Panc1 (cell line): ENCODE data around the gene DAGLA. TPM values are rescaled to one million over a fixed set of nuclear protein-coding genes. Genes with fewer than 3 reads are reported as not detected.

Experiments used
- ATAC-seq: fragments of 200-7000 bp; cut with Tn5 transposase; 2 replicates; pipeline ENCODE4 v1.9.1; 2020; ENCODE audit warnings: mild to moderate bottlenecking, moderate library complexity
- BruUV-seq: library from RNA; stranded (reverse); fragments of 400-500 nt; replicated peaks from 2 replicates; lab custom pipeline; 2021; lab: Mats Ljungman, UMichigan
- CTCF ChIA-PET: fragments of 300-600 bp; sonication (Branson Sonifier 250); formaldehyde crosslinking; loops from one replicate; lab custom pipeline; 2022; ENCODE audit warnings: antibody characterized with exemption; lab: Charles Lee
- POLR2A ChIA-PET: fragments of 300-600 bp; sonication (Branson Sonifier 250); formaldehyde crosslinking; loops from one replicate; lab custom pipeline; 2022; ENCODE audit warnings: antibody characterized with exemption; lab: Charles Lee
- DNase-seq: peaks from one replicate; pipeline ENCODE4 v3.0.0-alpha.2; 2010; ENCODE audit warnings: low read depth, low spot score
- H3K27ac ChIP-seq: 2 replicates; pipeline ENCODE4 v1.5.1; 2011; ENCODE audit warnings: mild to moderate bottlenecking, low read length, inconsistent platforms
- H3K27me3 ChIP-seq: fragments of 200-500 bp; sonication (Bioruptor generic); 2 replicates; pipeline ENCODE4 v1.6.0; 2014; ENCODE audit warnings: low read length, inconsistent platforms; ENCODE audit not compliant: control insufficient read depth, insufficient read depth
- H3K36me3 ChIP-seq: fragments of 200-500 bp; sonication (Bioruptor generic); 2 replicates; pipeline ENCODE4 v1.5.1; 2014; ENCODE audit warnings: inconsistent platforms, mild to moderate bottlenecking, low read length, moderate library complexity; ENCODE audit not compliant: control insufficient read depth, insufficient read depth
- H3K4me1 ChIP-seq: 2 replicates; pipeline ENCODE4 v1.5.1; 2011; ENCODE audit warnings: inconsistent platforms, mild to moderate bottlenecking, low read length, moderate library complexity; ENCODE audit not compliant: control insufficient read depth, insufficient read depth
- H3K4me3 ChIP-seq, 2 experiments: 2 replicates each; pipeline ENCODE4 v1.5.1; 2011 to 2012; ENCODE audit warnings: low read depth in 2 of 2, low read length in 2 of 2, mild to moderate bottlenecking in 2 of 2, inconsistent platforms in 1 of 2, moderate library complexity in 1 of 2
- H3K9me3 ChIP-seq: fragments of 200-500 bp; sonication (Bioruptor generic); 2 replicates; pipeline ENCODE4 v1.5.1; 2014; ENCODE audit warnings: low read depth, mild to moderate bottlenecking, inconsistent platforms, low read length, moderate library complexity; ENCODE audit not compliant: control insufficient read depth, insufficient read depth
- POLR2AphosphoS5 ChIP-seq: IDR thresholded peaks from 2 replicates; pipeline ENCODE4 v1.6.1; 2012; ENCODE audit warnings: mild to moderate bottlenecking, low read depth, low read length, moderate library complexity
- SIN3A ChIP-seq: IDR thresholded peaks from 2 replicates; pipeline ENCODE4 v1.6.1; 2012; ENCODE audit warnings: low read depth, mild to moderate bottlenecking, low read length, moderate library complexity, borderline replicate concordance; ENCODE audit not compliant: insufficient read depth
- TCF7L2 ChIP-seq: IDR thresholded peaks from 2 replicates; pipeline ENCODE4 v1.6.1; 2011; ENCODE audit warnings: mild to moderate bottlenecking, low read depth, low read length, inconsistent platforms
- in situ Hi-C: cut with HindIII; loops from 2 replicates; pipeline ENCODE4 v1.10.0; 2016; ENCODE audit warnings: low sequenced_read_pairs, low pct_unique_long_range_greater_than_20kb
- intact Hi-C: fragments of 100-400 bp; cut with micrococcal nuclease; formaldehyde crosslinking; loops from one replicate; pipeline ENCODE4 v1.10.0; 2022; ENCODE audit not compliant: unreplicated experiment
- total RNA-seq: library from RNA; stranded (reverse); gene quantifications from one replicate; pipeline ENCODE4 v1.2.1, GENCODE V29; 2021; ENCODE audit not compliant: unreplicated experiment
- TF ChIP-seq, protein P1 (sequence below), 2 experiments: IDR thresholded peaks; 2 replicates each; pipeline ENCODE4 v1.6.1; 2011 to 2012; ENCODE audit warnings: low read depth in 2 of 2, control low read depth in 1 of 2, low read length in 1 of 2, mild to moderate bottlenecking in 1 of 2, moderate library complexity in 1 of 2; ENCODE audit not compliant: insufficient read depth in 1 of 2
- TF ChIP-seq, protein P2 (sequence below): fragments of 450-650 bp; IDR thresholded peaks from 2 replicates; pipeline ENCODE4 v1.5.1; 2017; ENCODE audit warnings: mild to moderate bottlenecking

Gene DAGLA
- total RNA-seq, 1 experiment from 2014 or later, result 6.4 TPM

DNA sequence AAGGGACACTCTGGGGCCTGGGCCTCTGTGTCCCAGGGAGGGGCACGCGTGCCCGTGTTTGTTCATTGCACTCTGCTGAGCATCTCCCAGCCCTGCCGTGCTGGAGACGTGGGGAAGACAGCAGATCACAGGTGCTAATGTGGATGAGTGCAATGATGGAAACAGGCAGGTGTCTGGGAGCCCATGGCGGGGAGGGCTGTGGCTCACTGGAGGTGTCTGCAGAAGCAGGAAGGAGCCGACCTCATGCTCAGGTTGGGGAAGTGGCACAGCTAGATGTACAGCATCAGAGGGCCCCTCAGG, 104.3 kb downstream of the DAGLA start:
- ChIA-PET POLR2A (no interaction called here), CTCF (interaction anchor here (0.6 to 1.2 kb wide), 2 partner anchors 9 to 37 kb away, joined by 3 read pairs; no protein-coding TSS in a partner anchor)
- Histone ChIP-seq H3K4me3 (no peak overlapping the region), H3K27me3 (no peaks in the 10 kb centered on the region), H3K27ac (no peak overlapping the region), H3K9me3 (no peaks in the 10 kb centered on the region), H3K4me1 (no peaks in the 10 kb centered on the region), H3K36me3 (peaks cover under 1% of the 10 kb centered on the region; the same call in 1 of the 2 replicates)
- intact Hi-C loops, result no loop called here
- ATAC-seq, result no peak
- TF ChIP-seq, protein P1, sequence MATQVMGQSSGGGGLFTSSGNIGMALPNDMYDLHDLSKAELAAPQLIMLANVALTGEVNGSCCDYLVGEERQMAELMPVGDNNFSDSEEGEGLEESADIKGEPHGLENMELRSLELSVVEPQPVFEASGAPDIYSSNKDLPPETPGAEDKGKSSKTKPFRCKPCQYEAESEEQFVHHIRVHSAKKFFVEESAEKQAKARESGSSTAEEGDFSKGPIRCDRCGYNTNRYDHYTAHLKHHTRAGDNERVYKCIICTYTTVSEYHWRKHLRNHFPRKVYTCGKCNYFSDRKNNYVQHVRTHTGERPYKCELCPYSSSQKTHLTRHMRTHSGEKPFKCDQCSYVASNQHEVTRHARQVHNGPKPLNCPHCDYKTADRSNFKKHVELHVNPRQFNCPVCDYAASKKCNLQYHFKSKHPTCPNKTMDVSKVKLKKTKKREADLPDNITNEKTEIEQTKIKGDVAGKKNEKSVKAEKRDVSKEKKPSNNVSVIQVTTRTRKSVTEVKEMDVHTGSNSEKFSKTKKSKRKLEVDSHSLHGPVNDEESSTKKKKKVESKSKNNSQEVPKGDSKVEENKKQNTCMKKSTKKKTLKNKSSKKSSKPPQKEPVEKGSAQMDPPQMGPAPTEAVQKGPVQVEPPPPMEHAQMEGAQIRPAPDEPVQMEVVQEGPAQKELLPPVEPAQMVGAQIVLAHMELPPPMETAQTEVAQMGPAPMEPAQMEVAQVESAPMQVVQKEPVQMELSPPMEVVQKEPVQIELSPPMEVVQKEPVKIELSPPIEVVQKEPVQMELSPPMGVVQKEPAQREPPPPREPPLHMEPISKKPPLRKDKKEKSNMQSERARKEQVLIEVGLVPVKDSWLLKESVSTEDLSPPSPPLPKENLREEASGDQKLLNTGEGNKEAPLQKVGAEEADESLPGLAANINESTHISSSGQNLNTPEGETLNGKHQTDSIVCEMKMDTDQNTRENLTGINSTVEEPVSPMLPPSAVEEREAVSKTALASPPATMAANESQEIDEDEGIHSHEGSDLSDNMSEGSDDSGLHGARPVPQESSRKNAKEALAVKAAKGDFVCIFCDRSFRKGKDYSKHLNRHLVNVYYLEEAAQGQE (IDR thresholded peaks at IDR 0.05; ENCODE audit: insufficient read depth in 1 of 2, low read depth in 2 of 2, low read length in 1 of 2), result no peak
- TF ChIP-seq TCF7L2 (no peak), SIN3A (no peak), POLR2AphosphoS5 (no peak)
- TF ChIP-seq, protein P2, sequence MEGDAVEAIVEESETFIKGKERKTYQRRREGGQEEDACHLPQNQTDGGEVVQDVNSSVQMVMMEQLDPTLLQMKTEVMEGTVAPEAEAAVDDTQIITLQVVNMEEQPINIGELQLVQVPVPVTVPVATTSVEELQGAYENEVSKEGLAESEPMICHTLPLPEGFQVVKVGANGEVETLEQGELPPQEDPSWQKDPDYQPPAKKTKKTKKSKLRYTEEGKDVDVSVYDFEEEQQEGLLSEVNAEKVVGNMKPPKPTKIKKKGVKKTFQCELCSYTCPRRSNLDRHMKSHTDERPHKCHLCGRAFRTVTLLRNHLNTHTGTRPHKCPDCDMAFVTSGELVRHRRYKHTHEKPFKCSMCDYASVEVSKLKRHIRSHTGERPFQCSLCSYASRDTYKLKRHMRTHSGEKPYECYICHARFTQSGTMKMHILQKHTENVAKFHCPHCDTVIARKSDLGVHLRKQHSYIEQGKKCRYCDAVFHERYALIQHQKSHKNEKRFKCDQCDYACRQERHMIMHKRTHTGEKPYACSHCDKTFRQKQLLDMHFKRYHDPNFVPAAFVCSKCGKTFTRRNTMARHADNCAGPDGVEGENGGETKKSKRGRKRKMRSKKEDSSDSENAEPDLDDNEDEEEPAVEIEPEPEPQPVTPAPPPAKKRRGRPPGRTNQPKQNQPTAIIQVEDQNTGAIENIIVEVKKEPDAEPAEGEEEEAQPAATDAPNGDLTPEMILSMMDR, result no peak
- no TSS peak for BruUV-seq
- in situ Hi-C loops, result no loop called here
- DNase-seq, result no peak

DNA sequence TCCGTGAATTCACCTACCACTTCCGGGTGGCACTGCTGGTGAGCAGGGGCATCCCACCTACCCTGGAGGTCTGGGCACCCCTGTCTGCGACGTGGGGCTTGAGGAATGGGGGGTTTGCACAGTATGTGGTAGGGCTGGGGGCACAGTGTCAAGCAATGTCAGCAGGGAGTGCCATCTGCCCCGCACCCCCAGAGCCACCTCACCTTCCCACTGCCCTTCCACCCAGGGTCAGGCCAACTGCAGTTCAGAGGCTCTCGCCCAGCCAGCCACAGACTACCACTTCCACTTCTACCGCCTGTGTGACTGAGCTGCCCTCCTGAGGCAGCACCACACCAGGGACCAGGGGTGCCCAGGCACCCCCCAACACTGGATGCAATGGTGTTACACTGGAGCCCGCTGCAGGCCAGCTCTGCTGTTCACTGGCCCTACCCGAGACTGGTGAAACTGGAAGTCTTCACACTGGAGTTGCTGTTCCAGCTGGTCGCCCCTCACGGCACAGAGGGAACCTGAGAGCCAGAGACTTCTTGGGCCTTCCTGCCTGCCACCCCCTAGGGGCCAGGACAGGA, 105.7 kb downstream of the DAGLA start:
- intact Hi-C loops (loop anchor here (5.0 kb wide), 1 partner anchor 34 kb away; the partner anchor contains the start of gene MYRF), in situ Hi-C loops (no loop called here)
- no peaks in the 10 kb centered on the region for H3K27me3 ChIP-seq
- no peak overlapping the region for H3K27ac ChIP-seq
- TF ChIP-seq POLR2AphosphoS5 (no peak), TCF7L2 (no peak), SIN3A (no peak)
- TF ChIP-seq, protein P2, result no peak
- TF ChIP-seq, protein P1 (IDR thresholded peaks at IDR 0.05; ENCODE audit: insufficient read depth in 1 of 2, low read depth in 2 of 2, low read length in 1 of 2), result no peak
- ATAC-seq, result no peak
- DNase-seq, result no peak
- H3K36me3 ChIP-seq, result peaks cover 2% of the 10 kb centered on the region; the same call in 1 of the 2 replicates
- ChIA-PET POLR2A (no interaction called here), CTCF (interaction anchor here (0.9 kb wide), 1 partner anchor 21 kb away, joined by 3 read pairs; no protein-coding TSS in a partner anchor)
- BruUV-seq, result no TSS peak
- H3K4me3 ChIP-seq, result no peak overlapping the region
- no peaks in the 10 kb centered on the region for H3K4me1 ChIP-seq
- no peaks in the 10 kb centered on the region for H3K9me3 ChIP-seq
